H1 (cell line): Measurements from ENCODE around the gene TAS2R50. TPM values are rescaled to one million over a fixed set of nuclear protein-coding genes. Genes with fewer than 3 reads are reported as not detected.

ENCODE experiments used
- CTCF ChIA-PET: fragments of 300-600 bp; sonication (Branson Sonifier 250); formaldehyde crosslinking; loops from one replicate; lab custom pipeline; 2021; ENCODE audit not compliant: partially characterized antibody; lab: Charles Lee
- POLR2A ChIA-PET: fragments of 300-600 bp; sonication (Branson Sonifier 250); formaldehyde crosslinking; loops from one replicate; lab custom pipeline; 2021; ENCODE audit warnings: inconsistent platforms; ENCODE audit not compliant: partially characterized antibody; lab: Charles Lee
- DNase-seq, 2 experiments: peaks; one replicate each; pipeline versions ENCODE4 v3.0.0 to v3.0.0-alpha.2; 2010 to 2022; ENCODE audit warnings: low spot score in 2 of 2, low read depth in 1 of 2, mixed read lengths in 1 of 2
- FAIRE-seq: peaks from 2 replicates; lab custom pipeline; 2011; peaks lifted over from hg19 to GRCh38; lab: Jason Lieb, UNC
- H2AFZ ChIP-seq: 2 replicates; pipeline ENCODE4 v1.8.1; 2012; ENCODE audit warnings: low read length, inconsistent platforms
- H2AK5ac ChIP-seq: 2 replicates; pipeline ENCODE4 v1.6.1; 2013; ENCODE audit warnings: low read depth, low read length
- H2BK120ac ChIP-seq: replicated peaks from 2 replicates; pipeline ENCODE3; 2013; ENCODE audit warnings: low read depth, low read length, inconsistent platforms
- H2BK12ac ChIP-seq: 2 replicates; pipeline ENCODE4 v1.6.1; 2013; ENCODE audit warnings: low read depth, low read length
- H2BK15ac ChIP-seq: 2 replicates; pipeline ENCODE4 v1.6.1; 2013; ENCODE audit warnings: low read length
- H2BK20ac ChIP-seq: 2 replicates; pipeline ENCODE4 v1.6.1; 2013; ENCODE audit warnings: low read length
- H2BK5ac ChIP-seq: 2 replicates; pipeline ENCODE4 v1.6.1; 2013; ENCODE audit warnings: low read depth, low read length
- H3K14ac ChIP-seq: 2 replicates; pipeline ENCODE4 v1.6.1; 2013; ENCODE audit warnings: inconsistent platforms; ENCODE audit not compliant: insufficient read length
- H3K18ac ChIP-seq: 2 replicates; pipeline ENCODE4 v1.6.1; 2013; ENCODE audit warnings: low read length; ENCODE audit errors: extremely low read depth
- H3K23ac ChIP-seq: 2 replicates; pipeline ENCODE4 v1.6.1; 2013; ENCODE audit warnings: inconsistent platforms; ENCODE audit not compliant: insufficient read length
- H3K23me2 ChIP-seq: 2 replicates; pipeline ENCODE4 v1.6.1; 2013; ENCODE audit warnings: low read depth, low read length
- H3K27ac ChIP-seq: 2 replicates; pipeline ENCODE4 v1.6.1; 2011; ENCODE audit warnings: low read depth, low read length, inconsistent platforms
- H3K27me3 ChIP-seq, 4 experiments: replicated peaks in 1 of 4; 1 replicate in 1 of 4; 2 replicates in 3 of 4; pipeline versions ENCODE4 v1.6.1 to v1.8.1; 2011 to 2013; ENCODE audit warnings: low read length in 3 of 4, mild to moderate bottlenecking in 3 of 4, inconsistent platforms in 2 of 4, mixed read lengths in 2 of 4, moderate library complexity in 1 of 4; ENCODE audit not compliant: control insufficient read depth in 3 of 4, insufficient read depth in 3 of 4; ENCODE audit errors: extremely low read depth in 1 of 4
- H3K36me3 ChIP-seq, 4 experiments: 2 replicates each; pipeline versions ENCODE4 v1.6.1 to v1.8.1; 2011 to 2013; ENCODE audit warnings: mild to moderate bottlenecking in 4 of 4, low read length in 3 of 4, moderate library complexity in 2 of 4, control low read depth in 1 of 4, inconsistent platforms in 1 of 4; ENCODE audit not compliant: insufficient read depth in 4 of 4, control insufficient read depth in 2 of 4
- H3K4ac ChIP-seq: replicated peaks from 2 replicates; pipeline ENCODE3; 2013; ENCODE audit warnings: low read length, low read depth, mixed read lengths, inconsistent platforms; ENCODE audit not compliant: insufficient read length
- H3K4me1 ChIP-seq, 4 experiments: replicated peaks in 1 of 4; 1 replicate in 1 of 4; 2 replicates in 3 of 4; pipeline versions ENCODE4 v1.6.1 to v1.8.1; 2011 to 2013; ENCODE audit warnings: low read length in 3 of 4, inconsistent platforms in 2 of 4, mixed read lengths in 1 of 4; ENCODE audit not compliant: insufficient read depth in 4 of 4, control insufficient read depth in 3 of 4
- H3K4me2 ChIP-seq, 2 experiments: 2 replicates each; pipeline versions ENCODE4 v1.6.1 to v1.8.1; 2011 to 2013; ENCODE audit warnings: low read depth in 2 of 2, low read length in 2 of 2, control low read depth in 1 of 2, inconsistent platforms in 1 of 2, mild to moderate bottlenecking in 1 of 2; ENCODE audit not compliant: insufficient read depth in 1 of 2
- H3K4me3 ChIP-seq, 4 experiments: fragments of 200-600, 300-600 bp in 1 of 4; sonication (generic), shearing (Covaris generic), sonication (Bioruptor Twin) in 1 of 4; 2 replicates each; pipeline versions ENCODE4 v1.5.1 to v1.8.1; 2011 to 2016; ENCODE audit warnings: low read length in 4 of 4, low read depth in 3 of 4, control low read depth in 2 of 4, inconsistent platforms in 2 of 4, mild to moderate bottlenecking in 2 of 4, mixed read lengths in 1 of 4, moderate library complexity in 1 of 4; ENCODE audit not compliant: insufficient read depth in 2 of 4; ENCODE audit errors: extremely low read depth in 1 of 4
- H3K56ac ChIP-seq: replicated peaks from 2 replicates; pipeline ENCODE3; 2013; ENCODE audit warnings: low read depth, mild to moderate bottlenecking, mixed read lengths, low read length, inconsistent platforms; ENCODE audit not compliant: insufficient read length
- H3K79me1 ChIP-seq: 2 replicates; pipeline ENCODE4 v1.6.1; 2013; ENCODE audit warnings: low read depth, low read length, control low read depth
- H3K79me2 ChIP-seq, 2 experiments: 2 replicates each; pipeline versions ENCODE4 v1.6.1 to v1.8.1; 2012 to 2013; ENCODE audit warnings: low read length in 2 of 2, mild to moderate bottlenecking in 2 of 2, inconsistent platforms in 1 of 2; ENCODE audit not compliant: insufficient read depth in 2 of 2, control insufficient read depth in 1 of 2
- H3K9ac ChIP-seq, 4 experiments: replicated peaks in 1 of 4; 1 replicate in 1 of 4; 2 replicates in 3 of 4; pipeline versions ENCODE4 v1.6.1 to v1.8.1; 2011 to 2013; ENCODE audit warnings: low read depth in 3 of 4, low read length in 3 of 4, control low read depth in 2 of 4, mild to moderate bottlenecking in 2 of 4, moderate library complexity in 2 of 4, inconsistent platforms in 1 of 4; ENCODE audit errors: extremely low read depth in 1 of 4
- H3K9me3 ChIP-seq, 2 experiments: 2 replicates each; pipeline versions ENCODE4 v1.6.1 to v1.8.1; 2012 to 2013; ENCODE audit warnings: mild to moderate bottlenecking in 2 of 2, moderate library complexity in 2 of 2, control low read depth in 1 of 2, inconsistent platforms in 1 of 2, low read depth in 1 of 2, low read length in 1 of 2, mixed read lengths in 1 of 2; ENCODE audit not compliant: insufficient read depth in 2 of 2
- H4K20me1 ChIP-seq, 2 experiments: replicated peaks in 1 of 2; 2 replicates each; pipeline versions ENCODE3 to v1.8.1; 2011 to 2013; ENCODE audit warnings: inconsistent platforms in 2 of 2, low read length in 2 of 2, mild to moderate bottlenecking in 1 of 2; ENCODE audit not compliant: insufficient read depth in 2 of 2, control insufficient read depth in 1 of 2
- H4K5ac ChIP-seq: 2 replicates; pipeline ENCODE4 v1.6.1; 2013; ENCODE audit warnings: low read length, low read depth, mixed read lengths, inconsistent platforms; ENCODE audit not compliant: insufficient read length
- H4K8ac ChIP-seq: 2 replicates; pipeline ENCODE4 v1.8.0; 2013; ENCODE audit warnings: mild to moderate bottlenecking, moderate library complexity, low read length, inconsistent platforms; ENCODE audit not compliant: insufficient read depth; ENCODE audit errors: extremely low read depth
- H4K91ac ChIP-seq: replicated peaks from 2 replicates; pipeline ENCODE3; 2013; ENCODE audit warnings: low read length, mixed read lengths, inconsistent platforms; ENCODE audit not compliant: insufficient read length
- BRCA1 ChIP-seq: IDR thresholded peaks from 2 replicates; pipeline ENCODE4 v1.6.1; 2012; ENCODE audit warnings: low read depth, low read length, improper control_type of control experiment
- CHD1 ChIP-seq: IDR thresholded peaks from 2 replicates; pipeline ENCODE4 v1.6.1; 2012; ENCODE audit warnings: low read depth, low read length, improper control_type of control experiment
- CHD2 ChIP-seq: IDR thresholded peaks from 2 replicates; pipeline ENCODE4 v1.6.1; 2012; ENCODE audit warnings: low read length, improper control_type of control experiment
- EZH2 ChIP-seq: fragments of 200-600 bp; sonication (generic); IDR thresholded peaks from 2 replicates; pipeline ENCODE4 v1.7.1; 2012; ENCODE audit warnings: low read depth, mild to moderate bottlenecking, moderate library complexity, low read length, inconsistent platforms; ENCODE audit not compliant: severe bottlenecking
- JUND ChIP-seq: IDR thresholded peaks from 2 replicates; pipeline ENCODE4 v1.6.1; 2011; ENCODE audit warnings: mild to moderate bottlenecking, improper control_type of control experiment, low read length
- MAFK ChIP-seq: IDR thresholded peaks from 2 replicates; pipeline ENCODE4 v1.6.1; 2012; ENCODE audit warnings: low read depth, mild to moderate bottlenecking, improper control_type of control experiment, low read length
- POLR2AphosphoS5 ChIP-seq: IDR thresholded peaks from 2 replicates; pipeline ENCODE4 v1.6.1; 2011; ENCODE audit warnings: low read depth, low read length
- RAD21 ChIP-seq, 2 experiments: IDR thresholded peaks in 1 of 2; conservative IDR thresholded peaks in 1 of 2; 2 replicates each; pipeline ENCODE4 v1.6.1; 2011; ENCODE audit warnings: low read depth in 2 of 2, low read length in 2 of 2, improper control_type of control experiment in 1 of 2, inconsistent platforms in 1 of 2, mild to moderate bottlenecking in 1 of 2, moderate library complexity in 1 of 2
- SIX5 ChIP-seq: IDR thresholded peaks from 2 replicates; pipeline ENCODE4 v1.6.1; 2011; ENCODE audit warnings: mild to moderate bottlenecking, low read depth, low read length
- SP2 ChIP-seq: IDR thresholded peaks from 2 replicates; pipeline ENCODE4 v1.6.1; 2012; ENCODE audit warnings: mild to moderate bottlenecking, low read length, inconsistent platforms
- TAF1 ChIP-seq: IDR thresholded peaks from 2 replicates; pipeline ENCODE4 v1.6.1; 2011; ENCODE audit warnings: mild to moderate bottlenecking, low read depth, low read length
- TEAD4 ChIP-seq: IDR thresholded peaks from 2 replicates; pipeline ENCODE4 v1.6.1; 2012; ENCODE audit warnings: low read depth, low read length, inconsistent platforms, mixed read lengths
- WGBS, 2 experiments: shearing (Covaris generic) in 1 of 2; methylation state at CpG; one replicate each; pipeline versions ENCODE4 v1.1.6 to v1.1.7; 2013 to 2015; ENCODE audit warnings: low lambda C conversion rate in 2 of 2, mixed read lengths in 2 of 2, inconsistent platforms in 1 of 2, low coverage in 1 of 2, missing lambda C conversion rate in 1 of 2; ENCODE audit not compliant: insufficient replicate concordance in 2 of 2, insufficient coverage in 1 of 2, insufficient read length in 1 of 2; ENCODE audit errors: extremely low coverage in 1 of 2, missing lambda C conversion rate in 1 of 2; 5-methylcytosine and 5-hydroxymethylcytosine counted together
- polyA plus RNA-seq, 7 experiments: library from polyadenylated mRNA; depleted of rRNA in 3 of 7; stranded (reverse) in 5 of 7; unstranded in 2 of 7; fragments of >200 nt in 5 of 7; fragments of 200-250 nt in 2 of 7; gene quantifications; 1 replicate in 5 of 7; 2 replicates in 1 of 7; 4 replicates in 1 of 7; pipeline versions ENCODE4 v1.2.1 to v1.2.3, GENCODE V29; 2011 to 2013; ENCODE audit warnings: missing spikeins in 2 of 7, mixed read lengths in 2 of 7
- total RNA-seq: library from RNA; stranded (reverse); fragmentation: NEBNext Ultra II Directional; extraction: Animal tissue kit (Norgen Biotek cat#: 25700); gene quantifications from 2 replicates; pipeline ENCODE4 v1.2.1, GENCODE V29; 2021
- TF ChIP-seq, protein P1 (sequence below): IDR thresholded peaks from 2 replicates; pipeline ENCODE4 v1.6.1; 2012; ENCODE audit warnings: inconsistent platforms

Gene TAS2R50
- total and polyA plus RNA-seq, 2 of the 8 experiments (the other 6 are each of a cell fraction or from before 2014, with no cell fraction given): 0.11 to 0.50 TPM

DNA sequence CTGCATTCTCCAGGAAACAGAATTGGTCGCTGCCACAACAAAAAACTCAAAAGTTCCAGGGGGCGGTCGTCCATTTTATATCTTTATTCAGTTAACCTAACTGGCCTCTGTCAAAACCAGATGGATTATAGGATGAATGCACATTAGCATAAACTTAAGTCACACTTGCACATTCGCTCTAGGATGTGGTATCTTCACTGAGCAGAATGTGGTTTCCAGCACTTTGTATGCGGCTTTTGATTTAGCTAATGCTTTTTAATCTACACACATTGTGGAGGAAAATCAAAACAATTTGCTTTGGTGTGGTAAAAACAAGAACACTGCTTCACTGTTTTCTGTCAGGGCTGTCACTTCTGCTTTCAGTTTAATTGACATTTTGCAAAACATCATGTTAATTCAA is 4.5 kb downstream of the TAS2R50 start:
- Histone ChIP-seq H3K27me3 (no peaks in the 10 kb centered on the region), H2AK5ac (no peak overlapping the region), H2AFZ (no peak overlapping the region), H3K14ac (no peak overlapping the region), H2BK20ac (no peak overlapping the region), H3K79me2 (no peaks in the 10 kb centered on the region), H3K79me1 (no peaks in the 10 kb centered on the region), H2BK5ac (no peak overlapping the region), H3K4me3 (no peak overlapping the region), H3K56ac (no peak overlapping the region), H4K91ac (no peak overlapping the region), H2BK120ac (no peak overlapping the region), H3K27ac (no peak overlapping the region), H3K23me2 (no peaks in the 10 kb centered on the region), H3K4ac (no peak overlapping the region), H3K36me3 (no peaks in the 10 kb centered on the region), H4K5ac (no peak overlapping the region), H3K9me3 (no peaks in the 10 kb centered on the region), H4K8ac (no peak overlapping the region), H3K23ac (no peak overlapping the region), H3K4me2 (no peak overlapping the region), H2BK15ac (no peak overlapping the region), H3K9ac (no peak overlapping the region), H3K4me1 (no peaks in the 10 kb centered on the region), H2BK12ac (no peak overlapping the region), H3K18ac (no peak overlapping the region), H4K20me1 (peaks cover 0 to 2% of the 10 kb centered on the region in 2 experiments)
- CTCF ChIA-PET: interaction anchor here (0.8 kb wide), 1 partner anchor 183 kb away, joined by 4 read pairs; no protein-coding TSS in a partner anchor
- TF ChIP-seq BRCA1 (no peak), TAF1 (no peak), SIX5 (no peak), RAD21 (IDR thresholded peaks at IDR 0.05 in 1 of 2, conservative IDR thresholded peaks at IDR 0.05 in 1 of 2; ENCODE audit: low read depth in 2 of 2, low read length in 2 of 2) (no peak), JUND (no peak), MAFK (no peak), SP2 (no peak), CHD1 (no peak), CHD2 (no peak), EZH2 (no peak), POLR2AphosphoS5 (no peak), TEAD4 (no peak)
- TF ChIP-seq, protein P1, sequence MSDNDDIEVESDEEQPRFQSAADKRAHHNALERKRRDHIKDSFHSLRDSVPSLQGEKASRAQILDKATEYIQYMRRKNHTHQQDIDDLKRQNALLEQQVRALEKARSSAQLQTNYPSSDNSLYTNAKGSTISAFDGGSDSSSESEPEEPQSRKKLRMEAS: no peak
- FAIRE-seq (no peak), DNase-seq (no peak)
- POLR2A ChIA-PET: no interaction called here
- WGBS, 2 experiments: 95% methylated on average over 5 of the region's 5 CpGs; no CpG with 5 or more reads in 1 of the 2 experiments
